SJCRH30 (cell line): ENCODE data around the gene PLPP2. TPM values are rescaled to one million over a fixed set of nuclear protein-coding genes. Genes with fewer than 3 reads are reported as not detected.
"Not testable (repeated sequence)": the region's sequence is repeated elsewhere in the genome, so short reads cannot be mapped to it uniquely, and the experiment has no call there.

Experiments used
- DNase-seq, 2 experiments: peaks; one replicate each; pipeline ENCODE4 v3.0.0-alpha.2; 2015 to 2020
- H3K27ac ChIP-seq: fragments of 250-450 bp; sonication (Bioruptor Pico); 2 replicates; pipeline ENCODE4 v1.5.1; 2020; ENCODE audit warnings: mild to moderate bottlenecking, moderate library complexity
- H3K27me3 ChIP-seq: fragments of 250-450 bp; sonication (Bioruptor Pico); 2 replicates; pipeline ENCODE4 v1.5.1; 2020; ENCODE audit warnings: mild to moderate bottlenecking, moderate library complexity
- H3K36me3 ChIP-seq: fragments of 250-450 bp; sonication (Bioruptor Pico); 2 replicates; pipeline ENCODE4 v1.5.1; 2020; ENCODE audit warnings: mild to moderate bottlenecking, moderate library complexity
- H3K4me1 ChIP-seq: fragments of 250-450 bp; sonication (Bioruptor Pico); 2 replicates; pipeline ENCODE4 v1.5.1; 2020; ENCODE audit warnings: mild to moderate bottlenecking, moderate library complexity
- H3K4me3 ChIP-seq: fragments of 250-450 bp; sonication (Bioruptor Pico); 2 replicates; pipeline ENCODE4 v1.5.1; 2020; ENCODE audit warnings: mild to moderate bottlenecking, moderate library complexity
- H3K9me3 ChIP-seq: fragments of 250-450 bp; sonication (Bioruptor Pico); replicated peaks from 2 replicates; pipeline ENCODE4 v1.5.1; 2020; ENCODE audit warnings: mild to moderate bottlenecking, moderate library complexity
- total RNA-seq: library from RNA; depleted of rRNA; stranded (reverse); fragments of >200 nt; shearing (Covaris generic); gene quantifications from 2 replicates; pipeline ENCODE4 v1.2.3, GENCODE V29; 2014

PLPP2 gene
- total RNA-seq, 1 experiment from 2014 or later, result 0.04 TPM

GRCh38 chr19:275958-276646 lies 15.1 kb downstream of the PLPP2 start:
- Histone ChIP-seq H3K27ac (no peak overlapping the region), H3K36me3 (no peaks in the 10 kb centered on the region), H3K4me1 (0 out of 2 replicates have a peak, but pooled peaks cover 2% of the 10 kb centered on the region), H3K9me3 (no peaks in the 10 kb centered on the region), H3K4me3 (no peak overlapping the region), H3K27me3 (no peaks in the 10 kb centered on the region; the same call in 1 of the 2 replicates)
- no peak for DNase-seq

GRCh38 chr19:275000-275399 lies 16.2 kb downstream of the PLPP2 start:
- H3K4me1 ChIP-seq, result no peaks in the 10 kb centered on the region
- H3K4me3 ChIP-seq, result no peak overlapping the region
- no peaks in the 10 kb centered on the region; the same call in 1 of the 2 replicates for H3K27me3 ChIP-seq
- no peaks in the 10 kb centered on the region for H3K9me3 ChIP-seq
- no peak for DNase-seq
- H3K27ac ChIP-seq, result no peak overlapping the region
- no peaks in the 10 kb centered on the region for H3K36me3 ChIP-seq

- Histone ChIP-seq H3K4me1 (no peaks in the 10 kb centered on the region), H3K4me3 (no peak overlapping the region), H3K9me3 (no peaks in the 10 kb centered on the region), H3K27me3 (no peaks in the 10 kb centered on the region; the same call in 1 of the 2 replicates), H3K36me3 (no peaks in the 10 kb centered on the region), H3K27ac (no peak overlapping the region)
- DNase-seq, result no peak
These were observed 17.8 kb downstream of the PLPP2 start for GRCh38 chr19:273393-273792.

- no peak overlapping the region for H3K4me3 ChIP-seq
- no peak overlapping the region for H3K27ac ChIP-seq
- no peaks in the 10 kb centered on the region for H3K36me3 ChIP-seq
- DNase-seq, result no peak
- H3K27me3 ChIP-seq, result no peaks in the 10 kb centered on the region
- no peaks in the 10 kb centered on the region for H3K4me1 ChIP-seq
- no peaks in the 10 kb centered on the region for H3K9me3 ChIP-seq
These were observed 19.3 kb downstream of the PLPP2 start for GRCh38 chr19:271856-272255.

GRCh38 chr19:270766-271318 lies 20.4 kb downstream of the PLPP2 start:
- not testable (repeated sequence) for H3K9me3 ChIP-seq, H3K4me3 ChIP-seq, H3K27me3 ChIP-seq, H3K36me3 ChIP-seq, H3K27ac ChIP-seq, H3K4me1 ChIP-seq, DNase-seq

GRCh38 chr19:269241-269640 lies 22.0 kb downstream of the PLPP2 start:
- H3K27me3 ChIP-seq, result peaks cover 3% of the 10 kb centered on the region; the same call in 1 of the 2 replicates

GRCh38 chr19:262125-262524 lies 29.1 kb downstream of the PLPP2 start:
- no peak overlapping the region for H3K4me3 ChIP-seq
- H3K36me3 ChIP-seq, result no peaks in the 10 kb centered on the region
- H3K27me3 ChIP-seq, result peaks cover 3% of the 10 kb centered on the region; the same call in 1 of the 2 replicates
- H3K4me1 ChIP-seq, result no peaks in the 10 kb centered on the region
- DNase-seq, result no peak
- no peak overlapping the region for H3K27ac ChIP-seq
- H3K9me3 ChIP-seq, result no peaks in the 10 kb centered on the region

More at GRCh38 chr19:269241-269640, 22.0 kb downstream of the PLPP2 start:
- no peaks in the 10 kb centered on the region for H3K4me1 ChIP-seq
- H3K4me3 ChIP-seq, result no peak overlapping the region
- H3K36me3 ChIP-seq, result no peaks in the 10 kb centered on the region
- H3K27ac ChIP-seq, result no peak overlapping the region
- DNase-seq, result no peak
- no peaks in the 10 kb centered on the region for H3K9me3 ChIP-seq

- H3K4me3 ChIP-seq, H3K27me3 ChIP-seq, H3K9me3 ChIP-seq, H3K27ac ChIP-seq, H3K4me1 ChIP-seq, H3K36me3 ChIP-seq, DNase-seq: not testable (repeated sequence)
These were observed 34.4 kb downstream of the PLPP2 start for GRCh38 chr19:256804-257203.

GRCh38 chr19:252421-253186 lies 38.6 kb downstream of the PLPP2 start:
- not testable (repeated sequence) for H3K9me3 ChIP-seq, H3K36me3 ChIP-seq, H3K4me1 ChIP-seq, H3K4me3 ChIP-seq, H3K27me3 ChIP-seq, H3K27ac ChIP-seq
- peak; percentile 13 to 33 for DNase-seq

- H3K36me3 ChIP-seq, result no peaks in the 10 kb centered on the region
- no peaks in the 10 kb centered on the region for H3K27me3 ChIP-seq
- no peaks in the 10 kb centered on the region for H3K9me3 ChIP-seq
- H3K4me1 ChIP-seq, result no peaks in the 10 kb centered on the region
- H3K4me3 ChIP-seq, result no peak overlapping the region
- DNase-seq, result no peak
- H3K27ac ChIP-seq, result no peak overlapping the region
These were observed 44.7 kb downstream of the PLPP2 start for GRCh38 chr19:246551-246950.

- not testable (repeated sequence) for H3K27me3 ChIP-seq, H3K9me3 ChIP-seq, H3K4me3 ChIP-seq, H3K36me3 ChIP-seq, H3K4me1 ChIP-seq, H3K27ac ChIP-seq, DNase-seq
These were observed 45.3 kb downstream of the PLPP2 start for GRCh38 chr19:245900-246299.

- H3K4me1 ChIP-seq, result no peaks in the 10 kb centered on the region
- H3K36me3 ChIP-seq, result no peaks in the 10 kb centered on the region
- H3K27ac ChIP-seq, result no peak overlapping the region
- DNase-seq, result no peak
- H3K27me3 ChIP-seq, result no peaks in the 10 kb centered on the region
- H3K9me3 ChIP-seq, result no peaks in the 10 kb centered on the region
- no peak overlapping the region for H3K4me3 ChIP-seq
These were observed 45.7 kb downstream of the PLPP2 start for GRCh38 chr19:245457-245856.
